Fibroblast of mammary gland (primary cell): ENCODE data around the gene ADSS1.
A peak's percentile ranks its signal among the peaks of the same experiment; 100 is the strongest.

Experiments used
- DNase-seq: peaks from one replicate; pipeline ENCODE4 v3.0.0-alpha.2; 2010; ENCODE audit warnings: low read depth
- H3K4me3 ChIP-seq: 2 replicates; pipeline ENCODE4 v1.5.1; 2011; ENCODE audit warnings: low read depth, mild to moderate bottlenecking, low read length, moderate library complexity; ENCODE audit not compliant: control insufficient read depth
- CTCF ChIP-seq: conservative IDR thresholded peaks from 2 replicates; pipeline ENCODE4 v1.5.1; 2011; ENCODE audit warnings: low read depth, low read length, inconsistent platforms; ENCODE audit not compliant: control insufficient read depth, insufficient read depth

ADSS1 gene

GRCh38 chr14:104705340-104706047, 18.5 kb upstream of the ADSS1 start:
- no peak overlapping the region for H3K4me3 ChIP-seq
- peak; percentile 43 for DNase-seq
- TF ChIP-seq CTCF, result no peak

GRCh38 chr14:104706733-104707607, 17.1 kb upstream of the ADSS1 start:
- no peak for DNase-seq
- no peak overlapping the region for H3K4me3 ChIP-seq
- TF ChIP-seq CTCF, result no peak

- DNase-seq, result no peak
- no peak for TF ChIP-seq CTCF
- no peak overlapping the region for H3K4me3 ChIP-seq
Measured at GRCh38 chr14:104707608-104708595, 16.1 kb upstream of the ADSS1 start.

- peak; percentile 58 for DNase-seq
- TF ChIP-seq CTCF, result peak; percentile 92
- H3K4me3 ChIP-seq, result no peak overlapping the region
Measured at GRCh38 chr14:104708606-104709268, 15.3 kb upstream of the ADSS1 start.

GRCh38 chr14:104709387-104710039, 14.5 kb upstream of the ADSS1 start:
- TF ChIP-seq CTCF, result no peak
- no peak overlapping the region for H3K4me3 ChIP-seq
- DNase-seq, result no peak
